22Rv1 (cell line): ENCODE results near the gene ENO4.

Experiments
- ZFX ChIP-seq: fragments of 450-650 bp; IDR thresholded peaks from 2 replicates; pipeline ENCODE4 v1.6.1; 2017; ENCODE audit warnings: antibody characterized with exemption, borderline replicate concordance
- TF ChIP-seq, protein P1 (sequence below): fragments of 450-650 bp; IDR thresholded peaks from 2 replicates; pipeline ENCODE4 v1.5.1; 2017; ENCODE audit warnings: mild to moderate bottlenecking

DNA sequence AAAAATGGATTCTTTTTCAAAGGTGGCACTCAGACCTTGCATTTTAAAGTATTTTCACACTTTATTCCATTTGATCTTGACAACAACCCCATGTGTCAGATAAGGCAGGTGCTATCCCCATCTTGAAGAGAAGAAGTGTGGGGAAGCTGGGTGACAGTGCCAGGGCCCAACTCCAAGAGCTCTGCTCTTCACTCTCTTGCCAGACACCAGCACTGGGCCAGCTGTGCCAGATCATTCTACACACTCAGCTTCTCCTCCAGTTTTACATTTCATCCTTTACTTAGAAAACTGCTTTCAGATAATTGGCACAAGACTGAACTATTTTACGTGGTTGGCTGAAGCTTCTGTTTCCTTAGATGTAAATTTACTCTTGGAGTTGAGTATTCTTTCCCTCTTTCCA, 64.4 kb downstream of the ENO4 start:
- TF ChIP-seq, protein P1, sequence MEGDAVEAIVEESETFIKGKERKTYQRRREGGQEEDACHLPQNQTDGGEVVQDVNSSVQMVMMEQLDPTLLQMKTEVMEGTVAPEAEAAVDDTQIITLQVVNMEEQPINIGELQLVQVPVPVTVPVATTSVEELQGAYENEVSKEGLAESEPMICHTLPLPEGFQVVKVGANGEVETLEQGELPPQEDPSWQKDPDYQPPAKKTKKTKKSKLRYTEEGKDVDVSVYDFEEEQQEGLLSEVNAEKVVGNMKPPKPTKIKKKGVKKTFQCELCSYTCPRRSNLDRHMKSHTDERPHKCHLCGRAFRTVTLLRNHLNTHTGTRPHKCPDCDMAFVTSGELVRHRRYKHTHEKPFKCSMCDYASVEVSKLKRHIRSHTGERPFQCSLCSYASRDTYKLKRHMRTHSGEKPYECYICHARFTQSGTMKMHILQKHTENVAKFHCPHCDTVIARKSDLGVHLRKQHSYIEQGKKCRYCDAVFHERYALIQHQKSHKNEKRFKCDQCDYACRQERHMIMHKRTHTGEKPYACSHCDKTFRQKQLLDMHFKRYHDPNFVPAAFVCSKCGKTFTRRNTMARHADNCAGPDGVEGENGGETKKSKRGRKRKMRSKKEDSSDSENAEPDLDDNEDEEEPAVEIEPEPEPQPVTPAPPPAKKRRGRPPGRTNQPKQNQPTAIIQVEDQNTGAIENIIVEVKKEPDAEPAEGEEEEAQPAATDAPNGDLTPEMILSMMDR: no peak
- no peak for TF ChIP-seq ZFX
